Measurements from ENCODE around the gene SLC40A1. TPM values are rescaled to one million over a fixed set of nuclear protein-coding genes. Genes with fewer than 3 reads are reported as not detected.

SLC40A1 gene
- total RNA-seq, 1 experiment from 2014 or later: not detected

DNA sequence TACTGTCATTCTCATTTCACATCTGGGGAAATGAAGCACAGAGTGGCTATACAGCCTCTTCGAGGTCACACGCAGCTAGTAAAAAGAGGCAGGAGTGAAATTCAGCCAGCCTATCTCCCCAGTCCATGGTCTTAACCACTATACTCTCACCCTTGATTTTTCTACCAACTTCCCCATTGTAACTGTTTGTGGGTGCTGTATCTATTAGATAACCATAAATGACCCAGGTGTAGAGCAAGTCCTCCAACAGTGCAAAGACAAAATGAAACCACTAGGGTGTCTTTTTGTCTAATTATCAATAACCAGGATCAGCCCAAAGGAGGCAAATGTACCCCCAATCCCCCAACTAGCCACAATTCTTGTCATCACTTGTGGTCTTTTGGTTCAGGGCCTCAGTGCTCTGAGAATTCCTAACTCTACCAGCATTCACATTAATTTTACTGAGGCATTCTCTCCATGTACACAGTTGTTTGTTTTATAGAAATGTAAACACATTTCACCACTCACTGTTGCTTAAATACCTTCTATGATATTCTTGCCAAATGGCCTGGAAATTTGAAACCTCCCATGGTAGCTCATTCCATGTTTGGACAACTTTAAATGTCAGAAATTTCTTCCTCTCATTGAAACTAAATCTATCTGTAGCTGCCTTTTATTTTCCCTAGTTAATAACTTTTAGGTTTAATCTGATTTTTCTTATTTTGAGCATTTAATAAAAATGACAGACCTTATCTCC, 58.7 kb downstream of the SLC40A1 start:
- Histone ChIP-seq H3K4me1 (ENCODE audit: insufficient read depth, low read length) (no peaks in the 10 kb centered on the region), H3T11ph (ENCODE audit: low read length) (no peak overlapping the region), H3K23ac (ENCODE audit: insufficient read length, low read depth, low read length) (no peak overlapping the region), H4K91ac (ENCODE audit: insufficient read length, low read depth, low read length) (no peak overlapping the region), H3K18ac (ENCODE audit: insufficient read length, low read depth, low read length) (no peak overlapping the region), H3K4ac (ENCODE audit: low read depth, low read length) (no peak overlapping the region), H2BK5ac (ENCODE audit: insufficient read length, low read length) (no peak overlapping the region), H3K9ac (ENCODE audit: extremely low read depth, insufficient read length, low read length) (no peak overlapping the region), H3K14ac (ENCODE audit: insufficient read depth, low read length) (no peak overlapping the region), H3K27me3 (ENCODE audit: insufficient read depth, low read length) (no peaks in the 10 kb centered on the region), H2BK12ac (ENCODE audit: insufficient read length, low read depth, low read length) (no peak overlapping the region), H3K23me2 (ENCODE audit: insufficient read length, low read depth, low read length, poor library complexity, severe bottlenecking) (no peaks in the 10 kb centered on the region), H2BK20ac (ENCODE audit: low read depth, low read length, poor library complexity, severe bottlenecking) (no peak overlapping the region), H3K27ac (ENCODE audit: insufficient read length, low read depth, low read length) (no peak overlapping the region), H2BK120ac (ENCODE audit: low read depth, low read length, poor library complexity, severe bottlenecking) (no peak overlapping the region), H3K79me1 (ENCODE audit: insufficient read depth, low read depth, low read length, poor library complexity, severe bottlenecking) (no peaks in the 10 kb centered on the region), H2AK5ac (ENCODE audit: insufficient read length, low read length) (no peak overlapping the region), H4K5ac (ENCODE audit: insufficient read length, low read depth, low read length) (no peak overlapping the region), H2AFZ (ENCODE audit: low read length) (no peak overlapping the region), H4K20me1 (ENCODE audit: control insufficient read depth, insufficient read depth, insufficient read length) (no peaks in the 10 kb centered on the region), H3K9me3 (ENCODE audit: control insufficient read depth, low read depth, low read length) (no peaks in the 10 kb centered on the region), H2BK15ac (ENCODE audit: low read depth, low read length) (no peak overlapping the region), H4K8ac (replicated peaks; ENCODE audit: insufficient read length, low read depth, low read length) (no peak overlapping the region), H3K4me2 (ENCODE audit: insufficient read depth, insufficient read length, low read length) (no peak overlapping the region), H3K56ac (ENCODE audit: insufficient read length, low read depth, low read length) (no peak overlapping the region), H3K79me2 (ENCODE audit: insufficient read depth, low read length) (no peaks in the 10 kb centered on the region)
- H3K4me1 Mint-ChIP-seq: peaks cover 0 to 4% of the 10 kb centered on the region in 2 experiments; a peak in 2 of 4 replicates
- no CpG with 5 or more reads among the region's 2 CpGs for WGBS (ENCODE audit: extremely low coverage, insufficient read length, low lambda C conversion rate)
- H3K27ac Mint-ChIP-seq: no peak overlapping the region
- H3K27me3 Mint-ChIP-seq (ENCODE audit: low read depth): no peaks in the 10 kb centered on the region
- H3K9me3 Mint-ChIP-seq: no peaks in the 10 kb centered on the region
- TF ChIP-seq, protein P1, sequence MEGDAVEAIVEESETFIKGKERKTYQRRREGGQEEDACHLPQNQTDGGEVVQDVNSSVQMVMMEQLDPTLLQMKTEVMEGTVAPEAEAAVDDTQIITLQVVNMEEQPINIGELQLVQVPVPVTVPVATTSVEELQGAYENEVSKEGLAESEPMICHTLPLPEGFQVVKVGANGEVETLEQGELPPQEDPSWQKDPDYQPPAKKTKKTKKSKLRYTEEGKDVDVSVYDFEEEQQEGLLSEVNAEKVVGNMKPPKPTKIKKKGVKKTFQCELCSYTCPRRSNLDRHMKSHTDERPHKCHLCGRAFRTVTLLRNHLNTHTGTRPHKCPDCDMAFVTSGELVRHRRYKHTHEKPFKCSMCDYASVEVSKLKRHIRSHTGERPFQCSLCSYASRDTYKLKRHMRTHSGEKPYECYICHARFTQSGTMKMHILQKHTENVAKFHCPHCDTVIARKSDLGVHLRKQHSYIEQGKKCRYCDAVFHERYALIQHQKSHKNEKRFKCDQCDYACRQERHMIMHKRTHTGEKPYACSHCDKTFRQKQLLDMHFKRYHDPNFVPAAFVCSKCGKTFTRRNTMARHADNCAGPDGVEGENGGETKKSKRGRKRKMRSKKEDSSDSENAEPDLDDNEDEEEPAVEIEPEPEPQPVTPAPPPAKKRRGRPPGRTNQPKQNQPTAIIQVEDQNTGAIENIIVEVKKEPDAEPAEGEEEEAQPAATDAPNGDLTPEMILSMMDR (conservative IDR thresholded peaks at IDR 0.05): no peak
- H3K36me3 Mint-ChIP-seq (ENCODE audit: insufficient read depth in 1 of 3, low read depth in 3 of 3): no peaks in the 10 kb centered on the region
- DNase-seq: no peak
- no peak overlapping the region for H3K4me3 Mint-ChIP-seq
